ENCODE results near the gene METTL21C.

DNA sequence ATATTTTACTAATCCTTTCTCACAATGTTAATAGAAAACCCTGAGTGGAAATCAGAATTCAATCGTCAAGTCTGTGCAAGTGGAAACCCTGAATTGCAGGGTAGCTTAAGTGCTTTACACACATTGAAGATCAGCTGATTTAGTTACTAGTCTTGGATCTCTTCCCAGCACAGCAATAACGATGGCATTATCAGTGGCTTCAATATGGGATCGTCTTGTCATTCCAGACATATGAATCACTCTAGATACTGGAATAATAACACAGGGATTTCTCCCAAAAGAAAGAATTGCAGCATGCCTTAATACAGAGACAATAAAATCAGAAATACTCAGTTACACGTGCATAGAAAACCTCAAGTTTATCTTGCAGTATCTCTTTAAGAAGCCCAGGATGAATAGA, 12.6 kb upstream of the METTL21C start:
- TF ChIP-seq, protein P1, sequence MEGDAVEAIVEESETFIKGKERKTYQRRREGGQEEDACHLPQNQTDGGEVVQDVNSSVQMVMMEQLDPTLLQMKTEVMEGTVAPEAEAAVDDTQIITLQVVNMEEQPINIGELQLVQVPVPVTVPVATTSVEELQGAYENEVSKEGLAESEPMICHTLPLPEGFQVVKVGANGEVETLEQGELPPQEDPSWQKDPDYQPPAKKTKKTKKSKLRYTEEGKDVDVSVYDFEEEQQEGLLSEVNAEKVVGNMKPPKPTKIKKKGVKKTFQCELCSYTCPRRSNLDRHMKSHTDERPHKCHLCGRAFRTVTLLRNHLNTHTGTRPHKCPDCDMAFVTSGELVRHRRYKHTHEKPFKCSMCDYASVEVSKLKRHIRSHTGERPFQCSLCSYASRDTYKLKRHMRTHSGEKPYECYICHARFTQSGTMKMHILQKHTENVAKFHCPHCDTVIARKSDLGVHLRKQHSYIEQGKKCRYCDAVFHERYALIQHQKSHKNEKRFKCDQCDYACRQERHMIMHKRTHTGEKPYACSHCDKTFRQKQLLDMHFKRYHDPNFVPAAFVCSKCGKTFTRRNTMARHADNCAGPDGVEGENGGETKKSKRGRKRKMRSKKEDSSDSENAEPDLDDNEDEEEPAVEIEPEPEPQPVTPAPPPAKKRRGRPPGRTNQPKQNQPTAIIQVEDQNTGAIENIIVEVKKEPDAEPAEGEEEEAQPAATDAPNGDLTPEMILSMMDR (optimal IDR thresholded peaks at IDR 0.05 in 1 of 3, IDR thresholded peaks at IDR 0.05 in 1 of 3, conservative IDR thresholded peaks at IDR 0.05 in 1 of 3; ENCODE audit: extremely low read depth in 1 of 3, insufficient read depth in 2 of 3, low read length in 3 of 3): no peak
- TF ChIP-seq EZH2 (IDR thresholded peaks at IDR 0.05; ENCODE audit: low read length): no peak

Measured in keratinocyte (primary cell).